GM23248 (cell line): ENCODE measurements around the gene MCOLN3.

Source experiments
- EZH2 ChIP-seq: fragments of 200-600 bp; sonication (generic); IDR thresholded peaks from 2 replicates; pipeline ENCODE4 v1.6.1; 2018; ENCODE audit warnings: antibody characterized with exemption, mild to moderate bottlenecking; ENCODE audit not compliant: insufficient read depth, poor library complexity, severe bottlenecking
- EZH2phosphoT487 ChIP-seq: fragments of 200-600 bp; sonication (generic); IDR thresholded peaks from 2 replicates; pipeline ENCODE4 v1.6.1; 2018; ENCODE audit warnings: antibody characterized with exemption, moderate library complexity, mild to moderate bottlenecking, low read depth; ENCODE audit not compliant: insufficient read depth

GRCh38 chr1:85022700-85023099, 25.6 kb downstream of the MCOLN3 start:
- no peak for TF ChIP-seq EZH2
- no peak for TF ChIP-seq EZH2phosphoT487
